ENCODE results near the gene TLR6.

DNA sequence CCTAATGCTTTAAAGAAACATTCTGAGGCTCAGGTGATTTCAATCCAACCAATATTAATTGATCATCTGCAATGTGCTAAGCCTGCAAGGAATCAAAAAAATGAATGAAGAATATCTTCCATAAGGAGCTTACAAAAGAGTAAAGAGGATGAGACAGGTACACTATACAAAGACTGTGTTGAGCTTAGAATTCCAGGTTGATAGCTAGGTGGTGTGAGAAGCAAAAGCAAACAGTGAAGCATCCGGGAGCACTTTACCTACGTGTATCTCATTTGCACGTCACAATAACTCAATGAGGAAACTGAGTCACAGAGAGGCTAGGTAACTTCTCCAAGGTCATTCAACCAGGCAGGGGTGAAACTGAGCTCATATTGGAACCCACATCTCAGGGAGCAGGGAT lies 48.1 kb upstream of the TLR6 start:
- TF ChIP-seq, protein P1, sequence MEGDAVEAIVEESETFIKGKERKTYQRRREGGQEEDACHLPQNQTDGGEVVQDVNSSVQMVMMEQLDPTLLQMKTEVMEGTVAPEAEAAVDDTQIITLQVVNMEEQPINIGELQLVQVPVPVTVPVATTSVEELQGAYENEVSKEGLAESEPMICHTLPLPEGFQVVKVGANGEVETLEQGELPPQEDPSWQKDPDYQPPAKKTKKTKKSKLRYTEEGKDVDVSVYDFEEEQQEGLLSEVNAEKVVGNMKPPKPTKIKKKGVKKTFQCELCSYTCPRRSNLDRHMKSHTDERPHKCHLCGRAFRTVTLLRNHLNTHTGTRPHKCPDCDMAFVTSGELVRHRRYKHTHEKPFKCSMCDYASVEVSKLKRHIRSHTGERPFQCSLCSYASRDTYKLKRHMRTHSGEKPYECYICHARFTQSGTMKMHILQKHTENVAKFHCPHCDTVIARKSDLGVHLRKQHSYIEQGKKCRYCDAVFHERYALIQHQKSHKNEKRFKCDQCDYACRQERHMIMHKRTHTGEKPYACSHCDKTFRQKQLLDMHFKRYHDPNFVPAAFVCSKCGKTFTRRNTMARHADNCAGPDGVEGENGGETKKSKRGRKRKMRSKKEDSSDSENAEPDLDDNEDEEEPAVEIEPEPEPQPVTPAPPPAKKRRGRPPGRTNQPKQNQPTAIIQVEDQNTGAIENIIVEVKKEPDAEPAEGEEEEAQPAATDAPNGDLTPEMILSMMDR (IDR thresholded peaks at IDR 0.05; ENCODE audit: insufficient read depth, low read length) = no peak
- TF ChIP-seq, protein P2, sequence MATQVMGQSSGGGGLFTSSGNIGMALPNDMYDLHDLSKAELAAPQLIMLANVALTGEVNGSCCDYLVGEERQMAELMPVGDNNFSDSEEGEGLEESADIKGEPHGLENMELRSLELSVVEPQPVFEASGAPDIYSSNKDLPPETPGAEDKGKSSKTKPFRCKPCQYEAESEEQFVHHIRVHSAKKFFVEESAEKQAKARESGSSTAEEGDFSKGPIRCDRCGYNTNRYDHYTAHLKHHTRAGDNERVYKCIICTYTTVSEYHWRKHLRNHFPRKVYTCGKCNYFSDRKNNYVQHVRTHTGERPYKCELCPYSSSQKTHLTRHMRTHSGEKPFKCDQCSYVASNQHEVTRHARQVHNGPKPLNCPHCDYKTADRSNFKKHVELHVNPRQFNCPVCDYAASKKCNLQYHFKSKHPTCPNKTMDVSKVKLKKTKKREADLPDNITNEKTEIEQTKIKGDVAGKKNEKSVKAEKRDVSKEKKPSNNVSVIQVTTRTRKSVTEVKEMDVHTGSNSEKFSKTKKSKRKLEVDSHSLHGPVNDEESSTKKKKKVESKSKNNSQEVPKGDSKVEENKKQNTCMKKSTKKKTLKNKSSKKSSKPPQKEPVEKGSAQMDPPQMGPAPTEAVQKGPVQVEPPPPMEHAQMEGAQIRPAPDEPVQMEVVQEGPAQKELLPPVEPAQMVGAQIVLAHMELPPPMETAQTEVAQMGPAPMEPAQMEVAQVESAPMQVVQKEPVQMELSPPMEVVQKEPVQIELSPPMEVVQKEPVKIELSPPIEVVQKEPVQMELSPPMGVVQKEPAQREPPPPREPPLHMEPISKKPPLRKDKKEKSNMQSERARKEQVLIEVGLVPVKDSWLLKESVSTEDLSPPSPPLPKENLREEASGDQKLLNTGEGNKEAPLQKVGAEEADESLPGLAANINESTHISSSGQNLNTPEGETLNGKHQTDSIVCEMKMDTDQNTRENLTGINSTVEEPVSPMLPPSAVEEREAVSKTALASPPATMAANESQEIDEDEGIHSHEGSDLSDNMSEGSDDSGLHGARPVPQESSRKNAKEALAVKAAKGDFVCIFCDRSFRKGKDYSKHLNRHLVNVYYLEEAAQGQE (IDR thresholded peaks at IDR 0.05; ENCODE audit: insufficient replicate concordance, low read depth) = no peak
- TF ChIP-seq POLR2AphosphoS5 (IDR thresholded peaks at IDR 0.05; ENCODE audit: low read depth) (no peak), GABPA (IDR thresholded peaks at IDR 0.05; ENCODE audit: low read depth) (no peak)

Measured in HL-60 (cell line).